ENCODE data around the gene EML1.

The EML1 gene

DNA sequence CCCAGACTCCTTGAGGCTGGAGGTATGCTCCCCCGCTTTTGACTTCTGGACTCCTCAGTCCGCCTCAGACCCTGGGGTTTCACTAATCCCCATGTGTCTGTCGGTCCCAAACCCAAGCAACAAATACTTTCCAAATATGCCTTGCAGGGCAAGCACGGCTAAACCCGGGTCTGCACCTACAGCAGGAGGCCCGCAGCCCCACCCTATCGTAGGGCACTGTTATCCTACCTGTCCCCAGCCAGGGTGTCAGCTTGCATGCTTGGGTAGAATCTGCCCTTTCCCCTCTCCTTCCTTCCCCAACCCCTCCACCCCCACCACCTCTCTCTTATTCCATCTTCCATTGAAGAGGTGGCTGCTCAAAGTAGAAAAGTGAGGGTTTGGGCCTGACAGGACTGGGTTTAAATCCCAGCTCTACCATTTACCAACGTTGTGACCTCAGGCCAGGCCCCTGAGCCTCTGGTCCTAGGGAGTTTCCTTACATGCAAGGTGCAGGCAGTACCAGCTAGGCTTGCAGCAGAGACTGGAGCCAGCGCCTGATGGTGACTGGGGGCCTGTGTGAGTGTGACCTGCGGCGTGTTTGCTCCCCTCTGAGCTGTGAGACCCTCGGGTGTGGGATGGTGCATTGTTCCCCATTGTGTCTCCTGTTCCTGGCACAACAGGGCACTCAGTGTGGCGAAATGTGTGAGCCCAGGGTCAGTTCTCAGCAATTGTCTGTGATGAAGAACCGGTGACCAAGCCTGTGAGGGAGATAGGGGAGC is 11.2 kb upstream of the EML1 start:
- no peak for DNase-seq

DNA sequence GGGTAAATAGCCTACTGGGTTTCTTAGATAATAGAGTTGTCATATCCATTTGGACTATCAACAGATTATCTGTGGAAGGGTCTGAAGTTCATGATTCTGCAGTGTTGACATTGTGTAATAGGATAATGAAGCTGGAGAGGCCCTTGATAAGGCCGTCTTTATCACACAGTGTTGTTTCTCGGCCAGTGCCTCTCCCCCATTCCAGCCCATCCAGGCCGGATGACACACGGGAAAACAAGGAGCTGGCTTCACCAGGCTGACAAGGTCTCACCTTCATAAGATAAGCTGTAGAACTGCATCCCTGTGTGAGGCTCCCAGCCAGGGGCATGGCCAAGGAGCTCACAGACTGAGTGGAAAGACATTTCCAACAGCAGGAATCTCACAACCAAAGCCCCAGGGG is 8.7 kb upstream of the EML1 start:
- no peak for DNase-seq

DNA sequence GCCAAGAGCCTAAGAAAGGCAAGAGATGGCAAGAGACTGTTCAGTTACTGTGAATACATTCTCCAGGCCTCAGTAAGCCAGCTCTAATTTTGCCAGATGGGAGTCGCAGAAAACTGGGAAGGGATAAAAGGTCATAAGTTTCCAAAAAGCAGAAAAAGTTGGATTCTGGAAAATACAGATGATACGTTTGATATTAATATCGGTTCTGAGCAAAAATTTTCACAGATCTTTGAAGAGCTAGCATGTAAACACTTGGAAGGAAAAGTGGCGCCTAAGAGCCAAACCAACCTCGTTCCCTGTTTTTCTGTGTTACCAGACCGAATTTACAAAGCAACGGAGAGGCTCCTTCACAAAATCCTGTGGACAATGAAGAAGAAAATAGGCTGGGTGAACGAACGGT is 7.8 kb upstream of the EML1 start:
- no peak for DNase-seq

- DNase-seq: no peak
Observed at GRCh38 chr14:99786511-99786989, 6.7 kb upstream of the EML1 start.

GRCh38 chr14:99788713-99789112 is 4.5 kb upstream of the EML1 start:
- no peak for DNase-seq

DNA sequence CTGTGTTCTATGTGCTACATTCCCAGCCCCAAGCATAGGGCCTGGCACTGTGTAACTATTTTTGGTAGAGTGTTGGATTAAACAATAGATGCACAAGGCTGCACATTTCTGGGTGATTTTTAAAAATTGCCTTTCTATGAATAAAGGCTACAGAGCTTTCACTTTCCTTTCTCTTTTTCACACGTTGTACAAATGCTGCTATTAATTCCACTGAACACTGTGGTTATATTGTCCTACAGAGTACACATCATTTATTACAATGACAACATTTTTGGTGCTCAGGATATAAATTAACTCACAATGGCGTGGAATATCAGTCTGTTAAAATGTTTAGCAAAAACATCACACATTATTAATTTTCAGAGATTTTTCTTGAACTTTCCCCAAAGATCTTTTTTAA is 3.6 kb upstream of the EML1 start:
- no peak for DNase-seq

- no peak for DNase-seq
Observed at GRCh38 chr14:99790201-99790977, 2.8 kb upstream of the EML1 start.

DNA sequence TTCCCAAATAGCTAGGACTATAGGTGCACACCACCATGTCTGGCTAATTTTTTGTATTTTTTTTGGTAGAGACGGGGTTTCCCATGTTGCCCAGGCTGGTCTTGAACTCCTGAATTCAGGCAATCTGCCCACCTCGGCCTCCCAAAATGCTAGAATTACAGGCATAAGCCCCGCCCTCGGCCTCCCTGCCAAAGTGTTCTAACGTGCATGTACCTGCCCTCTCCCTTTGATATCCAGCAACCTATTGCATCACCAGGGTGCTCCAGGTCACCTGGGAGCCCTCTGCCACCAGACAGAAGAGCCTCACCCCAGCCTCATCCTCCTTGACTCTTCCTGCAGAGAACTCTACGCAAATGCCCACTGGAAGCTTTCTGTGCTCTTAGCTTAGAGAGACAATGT is 2.2 kb upstream of the EML1 start:
- no peak for DNase-seq

DNA sequence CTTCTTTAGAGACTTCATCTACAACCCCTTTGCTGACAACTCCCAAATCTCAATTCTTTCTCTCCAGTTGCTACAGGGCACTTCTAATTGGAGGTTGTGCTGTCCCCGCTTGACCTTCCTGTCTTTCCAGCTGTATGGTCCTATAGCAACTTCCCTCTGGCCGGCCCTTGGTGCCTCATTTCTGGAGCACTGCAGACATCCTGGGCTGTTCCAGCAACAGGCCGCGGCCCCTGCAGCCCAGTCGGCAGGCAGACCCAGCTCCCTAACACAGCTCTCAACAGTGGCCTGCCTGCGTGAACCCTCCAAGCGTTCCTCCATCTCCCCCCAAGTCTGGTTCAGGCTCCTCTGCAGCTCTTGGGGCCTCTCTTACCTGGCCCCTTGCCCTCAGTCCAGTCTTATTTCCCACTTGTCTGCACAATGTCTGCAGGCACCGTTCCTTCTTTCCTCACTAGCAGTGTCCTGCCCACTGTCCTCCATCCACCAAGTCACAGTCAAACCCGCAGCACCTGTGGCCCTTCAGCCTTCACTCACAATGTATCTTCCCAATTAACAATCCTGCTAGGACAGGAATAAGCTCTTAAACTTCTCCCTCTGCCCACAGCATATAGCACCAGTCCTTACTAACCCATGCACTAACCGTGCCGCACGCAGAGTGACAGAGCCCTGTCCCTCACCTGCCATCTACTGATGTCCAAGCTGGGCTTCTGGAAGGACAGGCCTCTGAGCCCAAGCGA is 1.6 kb upstream of the EML1 start:
- no peak for DNase-seq

DNA sequence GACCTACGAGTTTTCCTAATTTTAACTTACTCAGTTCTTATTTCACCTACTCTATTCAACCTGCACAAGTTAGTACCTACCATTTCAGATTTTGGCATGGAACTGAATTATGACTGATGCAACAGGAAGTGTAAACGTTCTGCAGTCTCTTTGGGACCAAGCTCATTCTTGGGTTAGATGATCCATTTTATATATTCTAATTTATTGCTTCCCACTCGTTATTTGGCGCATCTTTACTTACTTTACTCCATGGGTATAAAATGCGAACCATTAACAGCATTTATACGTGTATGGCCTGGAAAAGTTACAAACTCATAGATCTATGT is 1.0 kb upstream of the EML1 start:
- no peak for DNase-seq

GRCh38 chr14:99792551-99793212 is 531 bp upstream of the EML1 start:
- DNase-seq: no peak

DNA sequence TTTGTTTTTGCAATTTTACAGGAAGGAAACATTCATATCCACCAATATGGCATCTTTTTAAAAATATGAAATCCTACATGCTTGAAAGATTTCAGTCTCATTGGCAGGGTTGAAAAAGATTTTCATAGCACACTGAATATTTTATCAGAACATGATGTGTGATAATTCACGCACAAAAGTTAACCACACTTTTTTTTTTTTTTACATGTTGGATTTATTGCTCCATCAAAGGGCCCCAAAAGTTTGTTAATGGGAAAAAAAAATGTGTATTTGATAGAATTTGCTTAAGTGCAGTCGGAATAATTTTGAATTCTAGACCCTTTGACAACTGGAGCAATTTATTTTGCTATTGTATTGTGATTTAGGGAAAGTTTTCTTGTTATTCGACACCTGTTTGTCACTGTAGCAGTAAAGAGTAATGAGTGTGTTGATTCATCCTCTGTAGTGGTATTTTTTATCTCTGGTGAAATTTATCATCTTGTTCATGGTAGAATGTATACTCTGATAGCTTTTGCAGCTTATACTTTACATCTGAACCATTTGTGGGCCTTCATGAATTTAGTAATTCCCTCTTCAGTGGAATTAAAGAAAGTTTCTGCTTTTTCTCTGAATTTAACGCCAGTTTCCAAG is 1.1 kb downstream of the EML1 start:
- no peak for DNase-seq

- DNase-seq: no peak
Observed at GRCh38 chr14:99795046-99795445, 1.8 kb downstream of the EML1 start.

- no peak for DNase-seq
Observed at GRCh38 chr14:99797231-99797630, 4.0 kb downstream of the EML1 start.

DNA sequence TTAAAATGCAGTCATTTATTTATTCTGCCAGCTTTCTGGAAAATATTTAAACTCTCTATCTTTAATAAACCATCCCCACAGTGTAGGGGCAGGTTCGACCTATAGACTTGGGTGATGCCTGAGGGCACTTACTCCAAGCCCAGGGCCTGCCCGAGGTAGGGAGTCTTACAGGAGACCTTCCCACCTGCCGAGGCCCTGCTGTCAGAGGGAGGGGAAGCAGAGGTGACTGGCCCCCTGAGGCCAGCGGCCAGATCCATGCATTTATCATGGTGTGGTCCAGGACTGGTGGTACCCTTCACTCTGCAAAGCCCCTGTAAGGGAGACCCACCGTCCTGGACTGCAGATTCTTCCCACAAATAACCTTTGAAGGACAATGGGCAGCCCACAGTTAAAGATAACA is 7.6 kb downstream of the EML1 start:
- DNase-seq: no peak

DNA sequence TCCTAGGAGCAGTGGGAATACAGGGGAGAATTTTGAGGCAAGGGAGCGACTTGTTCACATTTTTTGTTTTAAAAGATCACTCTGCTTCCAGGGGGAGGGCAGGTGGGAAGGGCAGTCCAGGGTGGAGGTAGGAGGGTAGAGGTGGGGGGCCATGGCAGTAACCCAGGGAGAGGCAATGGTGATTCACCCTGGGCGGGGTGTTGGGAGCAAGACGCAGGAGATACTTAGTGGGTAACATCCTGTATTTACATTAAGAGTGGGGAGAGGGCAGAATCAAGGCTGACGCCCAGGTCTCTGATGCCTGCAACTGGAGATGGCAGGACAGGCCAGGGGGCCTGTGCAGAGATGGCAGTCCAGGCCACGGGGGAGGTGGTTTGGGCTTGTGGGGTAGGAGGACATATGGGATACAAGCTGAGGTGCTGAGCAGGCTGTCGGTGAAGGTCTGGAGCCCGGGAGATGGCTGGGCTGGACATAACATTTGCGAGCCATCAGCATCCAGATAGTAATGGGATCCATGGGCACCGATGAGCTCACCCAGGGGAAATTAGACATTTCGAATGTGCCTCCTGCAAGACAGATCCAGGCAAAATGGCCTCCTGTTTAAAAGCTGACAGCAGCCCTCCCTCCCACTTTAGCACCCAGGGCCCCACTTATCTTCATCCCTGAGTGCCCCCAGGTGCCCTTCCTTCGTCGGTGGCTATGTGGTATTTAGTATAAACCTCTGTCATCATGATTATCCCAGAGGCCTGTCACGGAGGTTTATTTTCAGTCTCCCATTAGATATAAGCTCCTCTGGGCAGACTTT is 9.3 kb downstream of the EML1 start:
- no peak for DNase-seq

DNA sequence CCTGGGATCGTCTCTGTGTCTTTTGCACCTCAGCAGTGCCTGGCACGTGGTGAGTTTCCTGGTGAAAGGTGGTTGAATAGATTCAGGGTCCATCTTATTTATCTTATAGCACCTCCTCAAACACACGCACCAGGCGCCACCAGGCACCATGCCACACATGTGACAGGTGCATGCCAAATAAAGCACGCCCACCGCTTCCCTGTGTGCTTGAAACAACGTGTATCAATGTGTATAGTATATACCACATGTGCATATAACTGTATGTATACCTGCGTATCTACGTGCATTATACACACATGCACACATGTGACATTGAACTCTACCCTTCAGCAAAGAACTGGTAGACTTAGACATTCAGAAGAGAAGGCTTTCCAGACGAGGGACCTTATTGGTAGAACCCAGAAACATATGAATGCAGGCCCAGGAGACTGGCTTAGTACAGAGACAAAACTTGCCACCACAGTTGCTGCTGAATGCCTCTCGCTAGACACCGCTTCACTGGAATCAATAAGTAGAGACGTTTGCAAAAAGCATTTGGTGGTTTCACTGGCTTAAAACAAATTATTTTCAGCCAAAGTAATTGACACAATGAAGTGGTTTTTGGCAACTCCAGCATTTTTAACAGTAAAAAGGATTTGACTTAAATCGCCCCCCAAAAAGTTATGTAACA is 10.0 kb downstream of the EML1 start:
- no peak for DNase-seq

GRCh38 chr14:99803803-99804202 is 10.6 kb downstream of the EML1 start:
- DNase-seq: no peak

DNA sequence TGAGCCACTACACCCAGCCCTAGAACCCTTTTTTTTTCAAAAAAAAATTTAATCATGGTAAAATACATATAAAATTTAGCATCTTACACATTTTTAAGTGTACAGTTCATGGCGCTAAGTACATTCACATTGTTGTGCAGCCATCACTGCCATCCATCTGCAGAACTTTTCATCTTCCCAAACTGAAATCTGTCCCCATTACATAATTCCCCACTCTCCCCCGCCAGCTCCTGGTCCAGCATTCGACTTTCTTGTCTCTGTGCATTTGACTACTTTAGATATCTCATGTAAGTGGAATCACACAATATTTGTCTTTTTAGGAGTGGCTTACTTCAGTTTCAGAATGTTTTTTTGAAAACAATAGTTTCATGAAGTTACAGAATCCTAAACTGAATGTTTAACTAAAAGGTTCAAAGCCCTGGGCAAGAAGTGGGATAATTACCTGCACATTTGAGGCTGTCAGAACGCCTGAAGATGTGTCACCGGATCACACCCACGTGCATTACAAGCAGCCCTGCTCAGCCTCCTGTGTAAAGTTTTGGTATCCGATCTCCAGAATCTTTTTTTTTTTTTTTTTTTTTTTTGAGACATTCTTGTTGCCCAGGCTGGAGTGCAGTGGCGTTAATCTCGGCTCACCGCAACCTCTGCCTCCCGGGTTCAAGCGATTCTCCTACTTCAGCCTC is 12.7 kb downstream of the EML1 start:
- DNase-seq: no peak

GRCh38 chr14:99806836-99807235 is 13.6 kb downstream of the EML1 start:
- no peak for DNase-seq
